ENCODE measurements around the gene ACSM6. TPM values are rescaled to one million over a fixed set of nuclear protein-coding genes. Genes with fewer than 3 reads are reported as not detected.

ACSM6 gene
- polyA plus RNA-seq, 12 donors, result 0.11 TPM; not detected in 10

DNA sequence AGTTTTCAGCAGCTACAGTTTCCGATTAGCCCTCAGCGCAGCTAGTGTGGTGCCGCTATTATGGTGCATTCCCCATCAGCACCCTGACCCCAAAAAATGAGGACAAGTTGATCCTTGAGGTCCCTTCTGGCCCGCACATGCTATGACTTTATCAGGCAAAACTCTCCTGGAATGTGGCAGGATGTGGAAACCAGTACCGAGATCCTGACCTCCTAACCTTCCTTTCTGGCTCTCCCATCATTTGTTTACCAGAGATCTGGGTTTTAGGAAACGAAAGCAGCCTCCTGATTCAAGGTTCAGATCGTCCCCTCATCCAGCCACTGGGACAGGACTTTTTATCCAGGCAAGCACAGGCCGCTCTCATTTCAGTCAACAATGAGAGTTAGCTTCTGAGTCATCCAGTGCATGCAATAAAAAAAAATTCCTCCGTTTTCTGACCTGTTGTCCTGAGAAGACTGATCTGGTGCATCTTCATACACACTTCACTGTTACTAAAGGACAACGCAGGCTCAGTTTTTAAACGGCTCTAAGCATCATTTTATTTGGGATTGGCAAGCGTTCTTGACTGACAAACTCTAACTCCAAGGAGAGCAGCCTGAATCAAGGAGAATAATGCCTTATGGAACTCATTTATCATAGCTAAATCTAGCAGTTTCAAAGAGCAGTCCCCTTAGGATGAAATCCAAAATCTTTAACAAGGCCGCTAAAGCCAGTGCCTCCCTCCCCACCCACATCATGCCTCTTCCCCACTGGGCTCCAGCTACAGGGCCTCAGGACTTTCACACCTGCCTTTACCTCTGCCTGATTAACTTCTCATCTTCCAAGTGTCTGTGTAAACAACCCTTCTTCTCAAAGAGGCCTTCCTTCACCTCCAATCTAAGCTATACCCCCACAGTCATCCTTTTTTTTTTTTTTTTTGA, 79.6 kb downstream of the ACSM6 start:
- no peak for DNase-seq

DNA sequence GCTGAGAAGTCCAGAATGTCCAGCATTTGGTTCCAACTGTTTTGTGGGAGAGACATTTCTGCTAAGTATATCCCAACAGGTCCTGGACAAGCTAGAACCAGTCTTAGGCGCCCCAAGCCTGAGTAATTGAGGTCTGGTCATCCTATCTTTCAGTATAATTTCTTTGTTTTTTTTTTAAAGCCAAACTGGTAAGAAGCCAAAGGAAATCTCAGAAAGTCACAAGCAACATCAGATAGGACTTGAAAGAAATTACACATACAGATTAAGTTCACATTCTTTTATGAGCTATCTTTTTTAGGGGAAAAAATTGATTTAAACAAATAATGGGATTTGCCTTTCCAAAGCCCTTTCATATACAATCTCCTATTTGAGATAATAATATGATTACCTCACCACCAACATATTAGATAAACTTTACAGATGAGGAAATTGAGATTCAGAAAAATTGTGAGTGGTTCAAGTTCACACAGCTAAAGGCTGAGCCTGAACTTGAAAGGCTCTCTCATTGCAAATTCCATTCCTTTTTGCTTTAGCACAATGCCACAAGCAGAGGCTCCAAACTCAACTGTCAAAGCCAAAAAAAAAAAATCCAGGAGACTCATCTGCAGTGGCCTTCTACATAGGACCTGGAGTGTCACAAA, 81.8 kb downstream of the ACSM6 start:
- no peak for DNase-seq

DNA sequence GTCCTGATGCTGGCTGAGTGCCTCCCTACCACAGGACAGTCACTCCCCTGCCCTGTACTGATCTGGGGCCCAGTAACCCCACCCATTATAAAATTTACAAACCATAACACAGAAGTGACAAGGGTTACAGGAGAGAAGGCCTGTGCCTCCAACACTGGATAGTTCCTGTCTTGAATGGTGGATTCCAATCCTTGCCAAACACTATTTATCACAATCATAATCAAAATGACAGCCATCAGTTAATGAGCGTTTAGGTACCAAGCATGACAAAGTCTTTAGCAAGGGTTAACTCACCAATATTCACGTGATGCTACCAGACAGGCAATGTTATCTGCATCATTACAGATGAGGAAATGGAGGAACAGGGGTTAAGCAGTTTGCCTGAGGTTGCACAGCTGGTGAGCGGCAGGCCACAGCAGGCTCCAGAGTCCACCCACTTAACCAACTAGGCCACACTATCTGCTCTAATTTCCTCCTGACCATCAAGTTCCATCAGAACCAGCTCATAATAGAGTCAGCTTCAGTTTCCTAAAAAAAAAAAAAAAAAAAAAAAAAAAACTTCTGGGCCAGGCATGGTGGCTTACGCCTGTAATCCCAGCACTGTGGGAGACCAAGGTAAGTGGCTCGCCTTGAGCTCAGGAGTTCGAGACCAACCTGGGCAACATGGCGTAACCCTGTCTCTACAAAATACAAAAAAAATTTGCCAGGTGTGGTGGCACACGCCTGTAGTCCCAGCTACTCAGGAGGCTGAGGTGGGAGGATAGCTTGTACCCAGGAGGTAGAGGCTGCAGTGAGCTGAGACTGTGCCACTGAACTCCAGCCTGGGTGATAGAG, 82.5 kb downstream of the ACSM6 start:
- DNase-seq, result no peak

DNA sequence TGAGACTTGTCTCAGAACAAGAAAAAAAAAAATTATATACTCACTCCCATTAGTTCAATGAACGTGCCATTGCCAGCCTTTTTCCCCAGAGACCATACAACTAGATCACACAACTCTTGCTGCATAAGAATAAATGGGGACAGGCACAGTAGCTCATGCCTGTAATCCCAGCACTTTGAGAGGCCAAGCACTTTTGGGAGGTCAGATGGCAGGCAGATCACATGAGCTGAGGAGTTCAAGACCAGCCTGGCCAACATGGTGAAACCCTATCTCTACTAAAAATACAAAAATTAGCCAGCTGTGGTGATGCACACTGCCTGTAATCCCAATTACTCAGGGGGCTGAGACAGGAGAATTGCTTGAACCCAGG, 83.1 kb downstream of the ACSM6 start:
- DNase-seq, result no peak

DNA sequence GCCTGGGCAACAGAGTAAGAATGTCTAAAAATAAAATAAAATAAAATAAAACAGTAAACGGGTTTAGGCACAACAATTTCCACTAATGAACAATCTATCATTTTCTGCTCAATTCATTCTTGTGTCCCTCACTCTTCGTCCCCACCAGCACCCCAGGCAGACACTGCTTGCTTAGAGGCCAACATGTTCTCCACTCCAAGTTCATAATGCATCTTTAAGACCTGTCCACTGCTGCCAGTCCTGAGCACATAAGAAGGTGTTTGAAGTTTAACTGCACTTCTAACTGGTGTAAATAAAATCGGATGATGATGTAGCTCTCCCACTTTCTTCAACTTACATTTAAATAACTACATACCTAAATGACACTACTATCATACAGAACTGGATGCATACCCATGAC, 83.6 kb downstream of the ACSM6 start:
- no peak for DNase-seq

Other genes with a start within 250 kb of the ACSM6 start
- 1 to 10 TPM in 2 of 12 donors, under 1 TPM in 8, not detected in 2; 0.20 to 1.8 (median 0.64) TPM for gene CYP2C8, start 124.7 kb upstream of the ACSM6 start, polyA plus RNA-seq (ENCODE audit: insufficient read length in 12 of 12)
- 10 to 100 TPM in 11 of 12 donors, not detected in 1; 38.0 to 97.2 (median 48.1) TPM for gene PDLIM1, start 96.8 kb downstream of the ACSM6 start, polyA plus RNA-seq (ENCODE audit: insufficient read length in 12 of 12)